MM.1S (cell line): ENCODE data around the gene ATP13A2.

ENCODE experiments used
- DNase-seq: peaks from one replicate; pipeline ENCODE4 v3.0.0-alpha.2; 2015
- H2AFZ ChIP-seq: fragments of 300-600 bp; sonication (generic); 2 replicates; pipeline ENCODE4 v1.6.0; 2016; ENCODE audit warnings: antibody characterized with exemption, low read length
- H3F3A ChIP-seq: fragments of 300-600 bp; sonication (generic); 2 replicates; pipeline ENCODE4 v1.6.1; 2016; ENCODE audit warnings: mild to moderate bottlenecking, antibody characterized with exemption, low read length, moderate library complexity, mixed read lengths; ENCODE audit not compliant: insufficient read depth
- H3K27ac ChIP-seq: fragments of 300-600 bp; sonication (generic); 2 replicates; pipeline ENCODE4 v1.5.1; 2016; ENCODE audit warnings: mild to moderate bottlenecking, low read length
- H3K27me3 ChIP-seq: fragments of 300-600 bp; sonication (generic); replicated peaks from 2 replicates; pipeline ENCODE4 v1.6.0; 2016; ENCODE audit warnings: low read length; ENCODE audit not compliant: insufficient read depth
- H3K36me3 ChIP-seq: fragments of 300-600 bp; sonication (generic); replicated peaks from 2 replicates; pipeline ENCODE4 v1.6.1; 2016; ENCODE audit warnings: mild to moderate bottlenecking, low read length, mixed read lengths; ENCODE audit not compliant: insufficient read depth
- H3K4me1 ChIP-seq: fragments of 300-600 bp; sonication (generic); 2 replicates; pipeline ENCODE4 v1.6.1; 2016; ENCODE audit warnings: low read length, mixed read lengths
- H3K4me2 ChIP-seq: fragments of 300-600 bp; sonication (generic); 2 replicates; pipeline ENCODE4 v1.6.0; 2016; ENCODE audit warnings: low read depth, low read length
- H3K4me3 ChIP-seq: fragments of 300-600 bp; sonication (generic); 2 replicates; pipeline ENCODE4 v1.5.1; 2016; ENCODE audit warnings: low read length, mixed read lengths
- H3K79me2 ChIP-seq: fragments of 300-600 bp; sonication (generic); 2 replicates; pipeline ENCODE4 v1.6.1; 2016; ENCODE audit warnings: mixed run types, low read length, mixed read lengths
- H3K9ac ChIP-seq: fragments of 300-600 bp; sonication (generic); 2 replicates; pipeline ENCODE4 v1.6.1; 2016; ENCODE audit warnings: low read length, mixed read lengths
- H3K9me2 ChIP-seq: fragments of 300-600 bp; sonication (generic); replicated peaks from 2 replicates; pipeline ENCODE4 v1.6.1; 2016; ENCODE audit warnings: mild to moderate bottlenecking, low read length, mixed read lengths; ENCODE audit not compliant: insufficient read depth
- H3K9me3 ChIP-seq: fragments of 300-600 bp; sonication (generic); replicated peaks from 2 replicates; pipeline ENCODE4 v1.6.1; 2016; ENCODE audit warnings: mild to moderate bottlenecking, low read length, mixed read lengths; ENCODE audit not compliant: insufficient read depth
- H4K20me1 ChIP-seq: fragments of 300-600 bp; sonication (generic); 2 replicates; pipeline ENCODE4 v1.6.1; 2016; ENCODE audit warnings: mild to moderate bottlenecking, low read length, moderate library complexity, mixed read lengths; ENCODE audit not compliant: insufficient read depth
- EZH2 ChIP-seq: fragments of 300-600 bp; sonication (generic); optimal IDR thresholded peaks from 2 replicates; pipeline ENCODE3; 2017; ENCODE audit warnings: low read depth, mild to moderate bottlenecking, antibody characterized with exemption, low read length, mixed read lengths
- EZH2phosphoT487 ChIP-seq: fragments of 300-600 bp; sonication (generic); IDR thresholded peaks from 2 replicates; pipeline ENCODE4 v1.6.1; 2018; ENCODE audit warnings: antibody characterized with exemption, low read length
- TF ChIP-seq, protein P1 (sequence below): fragments of 300-600 bp; sonication (generic); IDR thresholded peaks from 2 replicates; pipeline ENCODE4 v1.5.1; 2016; ENCODE audit warnings: antibody characterized with exemption, low read length, mixed read lengths

ATP13A2 gene

DNA sequence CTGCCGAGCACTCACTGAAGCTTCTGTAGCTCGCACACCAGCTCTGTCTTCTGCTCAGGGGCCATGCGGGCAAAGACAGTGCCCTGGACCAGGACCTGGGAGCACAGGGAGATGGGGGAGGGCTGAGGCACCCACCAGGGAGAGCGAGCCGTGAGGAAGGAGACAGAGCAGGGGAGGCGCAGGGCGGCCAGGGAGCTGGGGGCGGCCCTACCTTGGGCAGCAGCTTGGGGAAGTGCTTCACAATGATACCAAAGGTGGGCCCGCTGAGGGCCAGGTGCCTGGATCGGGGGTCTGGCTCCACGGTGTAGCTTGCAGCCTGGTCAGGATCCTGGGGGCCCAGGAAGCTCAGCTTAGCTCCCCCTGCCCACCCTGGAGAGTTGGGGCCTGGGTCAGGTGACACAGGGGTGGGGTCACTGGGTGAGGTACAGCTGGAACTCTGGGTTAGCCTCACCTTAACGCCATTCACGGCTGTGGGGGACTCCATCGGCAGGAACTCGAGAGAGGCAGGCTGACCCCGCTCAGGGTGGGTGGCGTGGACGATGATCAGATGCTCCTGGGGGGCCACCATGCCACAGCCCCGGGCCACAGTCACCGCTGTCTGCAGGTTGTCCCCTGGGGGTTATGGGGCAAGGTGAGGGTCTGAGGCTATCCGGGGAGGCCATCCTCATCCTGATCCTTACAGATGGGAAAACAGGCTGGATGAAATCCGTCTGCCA is 21.9 kb downstream of the ATP13A2 start:
- no peaks in the 10 kb centered on the region for H3K9me3 ChIP-seq
- H3F3A ChIP-seq, result no peaks in the 10 kb centered on the region
- no peaks in the 10 kb centered on the region for H3K36me3 ChIP-seq
- no peak overlapping the region for H3K27ac ChIP-seq
- no peak for TF ChIP-seq EZH2phosphoT487
- no peaks in the 10 kb centered on the region for H3K4me1 ChIP-seq
- no peak overlapping the region for H3K9ac ChIP-seq
- H2AFZ ChIP-seq, result no peak overlapping the region
- no peaks in the 10 kb centered on the region for H3K79me2 ChIP-seq
- H4K20me1 ChIP-seq, result no peaks in the 10 kb centered on the region
- H3K27me3 ChIP-seq, result no peaks in the 10 kb centered on the region
- no peaks in the 10 kb centered on the region for H3K9me2 ChIP-seq
- H3K4me3 ChIP-seq, result no peak overlapping the region
- no peak for DNase-seq
- H3K4me2 ChIP-seq, result no peak overlapping the region

DNA sequence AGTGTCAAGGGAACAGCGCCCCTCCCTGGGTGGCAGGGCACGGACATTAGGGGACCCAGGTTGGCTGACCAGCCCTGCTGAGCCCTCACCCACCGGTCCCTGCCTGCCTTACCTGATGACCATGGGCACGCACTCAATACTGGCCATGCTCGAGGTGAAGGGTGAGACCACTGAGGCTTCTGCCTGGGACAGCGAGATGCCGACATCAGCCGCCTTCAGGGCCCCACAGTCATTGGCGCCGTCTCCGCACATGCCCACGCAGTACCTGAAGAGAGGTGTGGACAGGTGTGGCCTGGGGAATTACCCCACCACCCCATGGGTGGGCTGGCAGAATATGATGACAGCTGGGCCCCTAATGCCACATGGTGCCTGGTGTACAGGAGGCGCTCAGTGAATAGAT is 23.5 kb downstream of the ATP13A2 start:
- H3K36me3 ChIP-seq, result no peaks in the 10 kb centered on the region
- no peaks in the 10 kb centered on the region for H4K20me1 ChIP-seq
- no peaks in the 10 kb centered on the region for H3K4me1 ChIP-seq
- H3K9me2 ChIP-seq, result no peaks in the 10 kb centered on the region
- no peak overlapping the region for H3K27ac ChIP-seq
- DNase-seq, result no peak
- no peaks in the 10 kb centered on the region for H3K27me3 ChIP-seq
- no peak overlapping the region for H3K9ac ChIP-seq
- no peak overlapping the region for H3K4me2 ChIP-seq
- no peak overlapping the region for H2AFZ ChIP-seq
- TF ChIP-seq, protein P1, sequence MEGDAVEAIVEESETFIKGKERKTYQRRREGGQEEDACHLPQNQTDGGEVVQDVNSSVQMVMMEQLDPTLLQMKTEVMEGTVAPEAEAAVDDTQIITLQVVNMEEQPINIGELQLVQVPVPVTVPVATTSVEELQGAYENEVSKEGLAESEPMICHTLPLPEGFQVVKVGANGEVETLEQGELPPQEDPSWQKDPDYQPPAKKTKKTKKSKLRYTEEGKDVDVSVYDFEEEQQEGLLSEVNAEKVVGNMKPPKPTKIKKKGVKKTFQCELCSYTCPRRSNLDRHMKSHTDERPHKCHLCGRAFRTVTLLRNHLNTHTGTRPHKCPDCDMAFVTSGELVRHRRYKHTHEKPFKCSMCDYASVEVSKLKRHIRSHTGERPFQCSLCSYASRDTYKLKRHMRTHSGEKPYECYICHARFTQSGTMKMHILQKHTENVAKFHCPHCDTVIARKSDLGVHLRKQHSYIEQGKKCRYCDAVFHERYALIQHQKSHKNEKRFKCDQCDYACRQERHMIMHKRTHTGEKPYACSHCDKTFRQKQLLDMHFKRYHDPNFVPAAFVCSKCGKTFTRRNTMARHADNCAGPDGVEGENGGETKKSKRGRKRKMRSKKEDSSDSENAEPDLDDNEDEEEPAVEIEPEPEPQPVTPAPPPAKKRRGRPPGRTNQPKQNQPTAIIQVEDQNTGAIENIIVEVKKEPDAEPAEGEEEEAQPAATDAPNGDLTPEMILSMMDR, result no peak
- no peak for TF ChIP-seq EZH2
- TF ChIP-seq EZH2phosphoT487, result no peak
- H3K79me2 ChIP-seq, result no peaks in the 10 kb centered on the region
- H3K9me3 ChIP-seq, result no peaks in the 10 kb centered on the region
- no peaks in the 10 kb centered on the region for H3F3A ChIP-seq
- no peak overlapping the region for H3K4me3 ChIP-seq

DNA sequence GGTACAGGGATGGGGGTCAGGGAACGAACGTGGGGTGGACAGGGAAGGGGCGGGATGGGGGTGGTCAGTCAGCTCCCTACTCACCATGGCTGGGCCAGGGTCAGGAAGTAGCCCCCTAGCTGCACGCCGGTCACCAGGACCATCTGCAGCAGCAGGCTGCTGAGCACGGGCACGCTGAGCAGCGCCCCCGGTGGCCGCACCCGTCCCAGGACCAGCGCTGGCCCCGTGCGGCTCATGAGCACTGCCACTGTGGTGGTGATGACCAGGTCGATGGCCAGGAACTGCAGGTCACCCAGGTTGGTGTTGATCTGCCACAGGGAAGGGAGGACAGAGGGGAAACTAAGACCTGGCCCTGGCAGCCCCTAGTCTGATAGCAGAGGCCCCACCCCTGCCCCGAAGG is 24.8 kb downstream of the ATP13A2 start:
- no peaks in the 10 kb centered on the region for H4K20me1 ChIP-seq

DNA sequence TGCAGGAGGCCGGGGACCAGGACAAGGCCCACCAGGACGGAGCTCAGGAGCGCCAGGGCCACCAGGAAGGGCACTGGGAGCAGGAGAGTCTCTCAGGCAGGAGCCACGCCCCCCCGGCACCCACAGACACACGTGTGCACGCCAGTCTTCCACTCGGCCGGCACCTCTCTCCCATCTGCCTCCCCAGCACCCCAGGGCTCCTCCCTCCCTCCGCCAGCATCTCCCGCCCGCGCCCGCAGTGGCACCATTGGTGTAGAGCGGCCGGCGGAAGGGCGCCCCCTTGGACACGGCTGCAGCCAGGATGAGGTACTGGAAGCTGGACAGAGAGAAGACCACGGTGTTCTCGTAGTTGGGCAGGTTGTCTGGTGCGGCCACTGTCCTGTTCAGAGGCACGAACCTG is 25.2 kb downstream of the ATP13A2 start:
- H3K9me3 ChIP-seq, result no peaks in the 10 kb centered on the region
- no peaks in the 10 kb centered on the region for H3K9me2 ChIP-seq
- H3K4me2 ChIP-seq, result no peak overlapping the region
- no peak overlapping the region for H2AFZ ChIP-seq
- H3K79me2 ChIP-seq, result no peaks in the 10 kb centered on the region
- TF ChIP-seq EZH2phosphoT487 (no peak), EZH2 (no peak)
- TF ChIP-seq, protein P1, result no peak
- no peak for DNase-seq
- H3K36me3 ChIP-seq, result no peaks in the 10 kb centered on the region
- no peak overlapping the region for H3K9ac ChIP-seq
- no peak overlapping the region for H3K4me3 ChIP-seq
- no peaks in the 10 kb centered on the region for H3F3A ChIP-seq
- no peaks in the 10 kb centered on the region for H3K4me1 ChIP-seq
- no peaks in the 10 kb centered on the region for H4K20me1 ChIP-seq
- peaks cover 2% of the 10 kb centered on the region for H3K27me3 ChIP-seq
- H3K27ac ChIP-seq, result no peak overlapping the region

More for the DNA sequence above, 24.8 kb downstream of the ATP13A2 start:
- Histone ChIP-seq H3K4me1 (no peaks in the 10 kb centered on the region), H3K9me2 (no peaks in the 10 kb centered on the region), H2AFZ (no peak overlapping the region), H3K79me2 (no peaks in the 10 kb centered on the region), H3K27ac (no peak overlapping the region), H3K4me3 (no peak overlapping the region), H3K4me2 (no peak overlapping the region), H3F3A (no peaks in the 10 kb centered on the region), H3K9ac (no peak overlapping the region), H3K27me3 (no peaks in the 10 kb centered on the region; the same call in 1 of the 2 replicates), H3K36me3 (no peaks in the 10 kb centered on the region), H3K9me3 (no peaks in the 10 kb centered on the region)
- TF ChIP-seq EZH2, result no peak
- TF ChIP-seq, protein P1, result peak; percentile 36
- no peak for DNase-seq
